Parathyroid adenoma (tissue), 2 donors: ENCODE results near the gene DUS1L.

Experiments
- H2AFZ ChIP-seq: fragments of 300-600 bp; sonication (generic); one replicate; pipeline ENCODE4 v1.7.0; 2017; ENCODE audit warnings: antibody characterized with exemption, mild to moderate bottlenecking
- H3K27ac ChIP-seq: fragments of 300-600 bp; sonication (generic); one replicate; pipeline ENCODE4 v1.7.0; 2017
- H3K27me3 ChIP-seq: fragments of 300-600 bp; sonication (generic); one replicate; pipeline ENCODE4 v1.7.0; 2017; ENCODE audit warnings: low read length; ENCODE audit not compliant: control insufficient read depth, insufficient read depth
- H3K36me3 ChIP-seq: fragments of 300-600 bp; sonication (generic); one replicate; pipeline ENCODE4 v1.7.0; 2017; ENCODE audit warnings: low read length; ENCODE audit not compliant: control insufficient read depth, insufficient read depth
- H3K4me1 ChIP-seq: fragments of 300-600 bp; sonication (generic); one replicate; pipeline ENCODE4 v1.7.0; 2017; ENCODE audit warnings: control low read depth
- H3K4me2 ChIP-seq: fragments of 300-600 bp; sonication (generic); one replicate; pipeline ENCODE4 v1.7.0; 2017; ENCODE audit warnings: low read length
- H3K4me3 ChIP-seq: fragments of 300-600 bp; sonication (generic); one replicate; pipeline ENCODE4 v1.7.0; 2017; ENCODE audit warnings: low read depth, low read length
- H3K79me2 ChIP-seq: fragments of 300-600 bp; sonication (generic); one replicate; pipeline ENCODE4 v1.7.0; 2017; ENCODE audit warnings: control low read depth
- H3K9ac ChIP-seq: fragments of 300-600 bp; sonication (generic); one replicate; pipeline ENCODE4 v1.7.0; 2017; ENCODE audit warnings: mild to moderate bottlenecking
- H3K9me3 ChIP-seq: fragments of 300-600 bp; sonication (generic); one replicate; pipeline ENCODE4 v1.7.0; 2017; ENCODE audit warnings: low read length; ENCODE audit not compliant: control insufficient read depth
- CTCF ChIP-seq: fragments of 300-600 bp; sonication (generic); IDR thresholded peaks from one replicate; pipeline ENCODE4 v1.7.0; 2017; ENCODE audit warnings: antibody characterized with exemption, mild to moderate bottlenecking
- donor health status: primary hyperparathyroidism.

DUS1L gene

DNA sequence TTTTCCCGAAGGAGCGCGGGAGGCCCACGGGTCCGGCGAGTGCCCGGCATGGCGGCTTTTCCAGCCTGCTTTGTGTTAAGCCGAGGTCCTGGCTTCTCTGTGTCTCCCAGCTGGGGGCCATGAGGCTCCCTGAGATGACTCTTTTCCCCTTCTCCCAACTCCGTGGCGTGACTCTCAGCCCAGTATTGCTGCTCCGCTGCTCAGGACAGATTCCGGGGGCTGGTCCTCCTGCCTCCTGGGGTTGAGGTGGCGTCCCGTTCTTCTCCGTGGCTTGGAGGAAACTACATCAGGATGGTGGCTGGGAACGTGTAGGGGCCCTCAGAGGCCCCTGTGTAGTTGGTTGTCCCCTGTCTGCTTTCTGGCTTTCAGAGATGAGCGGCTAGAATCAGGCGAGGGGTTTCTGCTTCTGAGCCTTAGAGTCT lies 13.0 kb downstream of the DUS1L start:
- H2AFZ ChIP-seq = no peak overlapping the region
- H3K9me3 ChIP-seq = no peaks in the 10 kb centered on the region
- no peak overlapping the region for H3K27ac ChIP-seq
- H3K36me3 ChIP-seq = no peaks in the 10 kb centered on the region
- H3K79me2 ChIP-seq = no peaks in the 10 kb centered on the region
- no peak for TF ChIP-seq CTCF
- no peaks in the 10 kb centered on the region for H3K27me3 ChIP-seq
- H3K4me1 ChIP-seq = no peaks in the 10 kb centered on the region
- H3K4me2 ChIP-seq = peak overlapping the region; percentile 95
- no peak overlapping the region for H3K9ac ChIP-seq
- peak overlapping the region; percentile 67 for H3K4me3 ChIP-seq

DNA sequence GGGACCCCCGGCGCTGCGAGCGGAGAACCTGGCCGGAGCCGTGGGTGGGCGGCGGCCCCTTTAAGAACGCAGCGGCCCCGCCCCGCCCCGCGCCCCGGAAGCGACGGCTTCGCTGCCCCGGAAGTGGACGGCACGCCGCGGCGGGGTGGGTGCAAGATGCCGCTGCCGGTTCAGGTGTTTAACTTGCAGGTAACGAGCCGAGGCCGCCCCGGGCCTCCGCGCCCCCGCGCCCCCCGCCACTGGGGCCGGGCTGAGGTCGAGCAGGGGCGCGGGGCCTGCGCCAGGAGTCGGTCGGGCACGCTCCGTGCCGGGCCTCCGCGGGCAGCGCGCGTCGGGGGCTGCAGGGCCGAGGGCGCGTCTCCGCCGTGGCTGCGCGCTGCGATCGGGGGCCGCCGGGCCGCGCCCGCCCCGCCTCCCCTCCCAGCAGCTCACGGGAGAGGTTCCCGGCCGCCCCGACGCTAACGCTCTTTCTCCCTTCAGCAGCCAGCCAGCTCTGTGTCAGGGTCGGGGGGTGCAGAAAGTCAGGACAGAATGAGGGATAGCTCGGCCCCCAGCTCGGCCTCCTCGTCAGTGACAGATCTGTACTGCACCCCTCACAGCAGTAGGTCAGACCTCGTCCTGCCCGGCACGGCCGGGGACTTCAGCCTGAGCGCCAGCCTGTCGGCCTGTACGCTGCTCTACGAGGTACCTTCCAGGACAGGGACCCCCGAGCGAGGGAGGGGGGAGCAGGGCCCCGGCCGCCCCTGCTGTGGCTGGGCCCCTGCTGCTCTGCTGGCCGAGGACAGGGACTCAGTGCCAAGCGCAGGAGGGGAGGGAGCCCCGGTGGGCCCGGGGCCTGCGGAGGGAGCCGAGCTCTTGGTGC lies 13.6 kb downstream of the DUS1L start, which contains the start of the genes GPS1 and RFNG:
Gene GPS1 (plus strand): TSS at position 123 of the 862 bp plus-strand sequence. CDS start 34 bp downstream, at position 157.
Gene RFNG (minus strand): TSS at position 36 of the 862 bp plus-strand sequence. CDS start 45 bp downstream, outside the sequence.
- Histone ChIP-seq H3K4me3 (peak within 1 kb of the TSS; percentile 70), H3K9ac (peak within 1 kb of the TSS; percentile 46), H2AFZ (peak within 1 kb of the TSS; percentile 73), H3K9me3 (no peaks in the 10 kb centered on the region), H3K27me3 (no peaks in the 10 kb centered on the region), H3K27ac (no peak within 1 kb of the TSS), H3K36me3 (no peaks in the 10 kb centered on the region), H3K4me1 (no peaks in the 10 kb centered on the region), H3K4me2 (peak within 1 kb of the TSS; percentile 95), H3K79me2 (no peaks in the 10 kb centered on the region)
- no peak for TF ChIP-seq CTCF

DNA sequence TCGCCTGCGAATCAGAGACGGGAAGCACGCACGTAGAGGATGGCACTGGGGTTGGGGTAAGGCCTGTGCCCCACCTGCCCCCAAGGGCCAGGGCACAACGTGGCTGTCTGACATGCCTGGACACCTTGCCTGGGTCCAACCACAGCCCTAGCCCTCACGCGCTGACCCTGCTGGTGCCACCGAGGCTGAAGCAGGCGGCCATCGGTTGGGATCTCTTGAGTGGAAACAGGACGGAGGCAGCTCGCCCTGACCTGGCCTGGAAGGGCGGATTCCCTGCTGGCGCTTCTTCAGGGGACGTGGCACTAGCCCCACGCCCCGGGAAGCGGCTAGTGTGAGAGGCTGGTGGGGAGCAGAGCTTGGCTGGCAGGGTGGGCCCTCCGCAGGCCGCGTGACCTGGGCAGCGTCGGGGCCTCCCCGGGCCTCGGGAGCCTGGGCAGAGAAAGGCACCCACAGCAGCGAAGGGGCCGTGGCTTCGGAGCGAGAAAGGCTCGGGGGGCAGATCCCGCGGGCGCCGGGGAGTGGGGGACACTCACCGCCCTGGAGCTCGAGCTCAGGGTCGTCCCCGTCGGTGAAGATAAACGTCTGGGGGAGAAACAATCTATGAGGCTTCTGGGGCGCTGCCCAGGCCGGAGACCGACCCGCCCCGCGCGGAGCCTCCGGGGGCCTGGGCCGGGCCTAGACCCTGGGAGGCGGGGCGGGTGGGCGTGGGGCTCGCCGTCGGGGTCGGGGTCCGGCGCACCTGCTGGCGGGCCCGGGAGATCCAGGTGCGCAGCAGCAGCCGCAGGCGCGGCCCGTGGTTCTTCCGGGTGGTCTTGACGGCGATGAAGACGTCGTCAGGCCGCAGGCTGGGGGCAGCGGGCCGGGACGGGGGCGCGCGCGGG lies 14.6 kb downstream of the DUS1L start:
- Histone ChIP-seq H3K27ac (no peak overlapping the region), H3K27me3 (no peaks in the 10 kb centered on the region), H3K36me3 (no peaks in the 10 kb centered on the region), H3K9me3 (no peaks in the 10 kb centered on the region), H3K4me1 (no peaks in the 10 kb centered on the region), H3K79me2 (no peaks in the 10 kb centered on the region), H2AFZ (peak overlapping the region; percentile 73), H3K4me3 (peak overlapping the region; percentile 70), H3K9ac (peak overlapping the region; percentile 46), H3K4me2 (peak overlapping the region; percentile 95)
- no peak for TF ChIP-seq CTCF

GRCh38 chr17:82050152-82050760 lies 15.3 kb downstream of the DUS1L start:
- TF ChIP-seq CTCF = no peak
- Histone ChIP-seq H3K9ac (no peak overlapping the region), H3K79me2 (no peaks in the 10 kb centered on the region), H3K27ac (no peak overlapping the region), H3K27me3 (no peaks in the 10 kb centered on the region), H3K4me3 (peak overlapping the region; percentile 70), H3K9me3 (no peaks in the 10 kb centered on the region), H3K36me3 (no peaks in the 10 kb centered on the region), H3K4me1 (no peaks in the 10 kb centered on the region), H2AFZ (no peak overlapping the region), H3K4me2 (peak overlapping the region; percentile 95)
